SK-N-SH (cell line): ENCODE measurements around the gene NPW. TPM values are rescaled to one million over a fixed set of nuclear protein-coding genes. Genes with fewer than 3 reads are reported as not detected.

ENCODE experiments used
- CTCF ChIA-PET: fragments of 300-600, 350-600 bp; formaldehyde crosslinking; extraction: SDS; loops from one replicate; lab custom pipeline; 2021; lab: Yijun Ruan, JAX
- POLR2A ChIA-PET: fragments of 350-600 bp; sonication (Branson Sonifier 250); formaldehyde crosslinking; extraction: SDS; loops from one replicate; lab custom pipeline; 2020; ENCODE audit warnings: antibody characterized with exemption, inconsistent platforms; lab: Yijun Ruan, JAX
- DNase-seq: peaks from one replicate; pipeline ENCODE4 v3.0.0; 2012
- H2AFZ ChIP-seq: fragments of 200-600 bp; sonication (generic); 2 replicates; pipeline ENCODE4 v1.8.1; 2016; ENCODE audit warnings: antibody characterized with exemption, mild to moderate bottlenecking, low read depth
- H3F3A ChIP-seq: fragments of 200-600 bp; sonication (generic); replicated peaks from 2 replicates; pipeline ENCODE3; 2016; ENCODE audit warnings: antibody characterized with exemption, mild to moderate bottlenecking; ENCODE audit not compliant: insufficient read depth
- H3K27ac ChIP-seq, 2 experiments: fragments of 200-500 bp in 1 of 2; fragments of 200-600 bp in 1 of 2; sonication (Bioruptor generic) in 1 of 2; sonication (generic), shearing (Covaris generic) in 1 of 2; 2 replicates each; pipeline versions ENCODE4 v1.5.1 to v1.6.1; 2014 to 2016; ENCODE audit warnings: low read depth in 2 of 2, inconsistent platforms in 1 of 2, low read length in 1 of 2, mild to moderate bottlenecking in 1 of 2, mixed read lengths in 1 of 2
- H3K27me3 ChIP-seq: fragments of 200-600 bp; sonication (generic), shearing (Covaris generic); 2 replicates; pipeline ENCODE4 v1.6.1; 2016; ENCODE audit warnings: mixed run types; ENCODE audit not compliant: insufficient read depth
- H3K36me3 ChIP-seq, 2 experiments: fragments of 200-500 bp in 1 of 2; fragments of 200-600 bp in 1 of 2; sonication (Bioruptor generic) in 1 of 2; sonication (generic) in 1 of 2; replicated peaks in 1 of 2; 2 replicates each; pipeline versions ENCODE3 to v1.5.1; 2014 to 2016; ENCODE audit warnings: low read length in 1 of 2, mild to moderate bottlenecking in 1 of 2; ENCODE audit not compliant: insufficient read depth in 2 of 2, control insufficient read depth in 1 of 2
- H3K4me1 ChIP-seq, 2 experiments: fragments of 200-500 bp in 1 of 2; fragments of 200-600 bp in 1 of 2; sonication (Bioruptor generic) in 1 of 2; sonication (generic), shearing (Covaris generic) in 1 of 2; 2 replicates each; pipeline versions ENCODE4 v1.5.1 to v1.6.1; 2014 to 2016; ENCODE audit warnings: low read depth in 1 of 2, low read length in 1 of 2, mixed run types in 1 of 2; ENCODE audit not compliant: insufficient read depth in 2 of 2, control insufficient read depth in 1 of 2
- H3K4me2 ChIP-seq: fragments of 200-600 bp; sonication (generic), shearing (Covaris generic); 2 replicates; pipeline ENCODE4 v1.6.1; 2017; ENCODE audit warnings: mixed run types
- H3K4me3 ChIP-seq, 2 experiments: fragments of 200-500 bp in 1 of 2; fragments of 200-600 bp in 1 of 2; sonication (Bioruptor generic) in 1 of 2; sonication (generic), shearing (Covaris generic) in 1 of 2; 2 replicates each; pipeline versions ENCODE4 v1.5.1 to v1.8.1; 2014 to 2016; ENCODE audit warnings: low read depth in 2 of 2, inconsistent platforms in 1 of 2, low read length in 1 of 2, mild to moderate bottlenecking in 1 of 2, mixed read lengths in 1 of 2, moderate library complexity in 1 of 2
- H3K79me2 ChIP-seq: fragments of 200-600 bp; sonication (generic); 2 replicates; pipeline ENCODE4 v1.8.1; 2017; ENCODE audit warnings: mild to moderate bottlenecking; ENCODE audit not compliant: insufficient read depth
- H3K9ac ChIP-seq: fragments of 200-600 bp; sonication (generic); 2 replicates; pipeline ENCODE4 v1.6.1; 2017; ENCODE audit warnings: mixed run types
- H3K9me2 ChIP-seq: fragments of 200-600 bp; sonication (generic); 2 replicates; pipeline ENCODE4 v1.6.1; 2017; ENCODE audit warnings: mixed run types
- H3K9me3 ChIP-seq: fragments of 200-600 bp; sonication (generic); 2 replicates; pipeline ENCODE4 v1.6.1; 2017; ENCODE audit warnings: mixed run types, mild to moderate bottlenecking, moderate library complexity
- H4K20me1 ChIP-seq: fragments of 200-600 bp; sonication (generic); 2 replicates; pipeline ENCODE4 v1.6.1; 2017; ENCODE audit warnings: mild to moderate bottlenecking, mixed run types; ENCODE audit not compliant: insufficient read depth
- CHD2 ChIP-seq: fragments of 150-350 bp; IDR thresholded peaks from 2 replicates; pipeline ENCODE4 v1.6.1; 2018; ENCODE audit warnings: low read length; ENCODE audit not compliant: partially characterized antibody
- ELF1 ChIP-seq: IDR thresholded peaks from 2 replicates; pipeline ENCODE4 v1.4.0; 2012
- EP300 ChIP-seq, 2 experiments: IDR thresholded peaks; 2 replicates each; pipeline versions ENCODE4 v1.4.0 to v1.6.1; 2012; ENCODE audit warnings: borderline replicate concordance in 1 of 2, low read depth in 1 of 2, low read length in 1 of 2
- FOXM1 ChIP-seq: IDR thresholded peaks from 2 replicates; pipeline ENCODE4 v1.4.0; 2012; ENCODE audit warnings: low read depth, mild to moderate bottlenecking
- GABPA ChIP-seq: IDR thresholded peaks from 2 replicates; pipeline ENCODE4 v1.4.0; 2012; ENCODE audit warnings: low read depth, mild to moderate bottlenecking
- GATA2 ChIP-seq: sonication (generic); formaldehyde crosslinking; IDR thresholded peaks from 2 replicates; pipeline ENCODE4 v1.5.0; 2020; ENCODE audit warnings: mild to moderate bottlenecking, missing genetic modification reagents
- MXI1 ChIP-seq: IDR thresholded peaks from 2 replicates; pipeline ENCODE4 v1.6.1; 2012; ENCODE audit warnings: mild to moderate bottlenecking, low read depth, low read length, improper control_type of control experiment
- NFIC ChIP-seq: IDR thresholded peaks from 2 replicates; pipeline ENCODE4 v1.4.0; 2012; ENCODE audit warnings: borderline replicate concordance
- NRF1 ChIP-seq: IDR thresholded peaks from 2 replicates; pipeline ENCODE4 v1.6.1; 2012; ENCODE audit warnings: low read depth, mild to moderate bottlenecking, low read length
- POLR2AphosphoS5 ChIP-seq: IDR thresholded peaks from 2 replicates; pipeline ENCODE4 v1.6.1; 2012; ENCODE audit warnings: low read depth, low read length
- RCOR1 ChIP-seq: fragments of 150-350 bp; IDR thresholded peaks from 2 replicates; pipeline ENCODE4 v1.6.1; 2017; ENCODE audit warnings: antibody characterized with exemption, low read length
- RXRA ChIP-seq: IDR thresholded peaks from 2 replicates; pipeline ENCODE4 v1.4.0; 2012; ENCODE audit warnings: low read depth, mild to moderate bottlenecking, borderline replicate concordance
- SIN3A ChIP-seq: IDR thresholded peaks from 2 replicates; pipeline ENCODE4 v1.6.1; 2012; ENCODE audit warnings: low read depth, mild to moderate bottlenecking, low read length, moderate library complexity, borderline replicate concordance
- SMC3 ChIP-seq: IDR thresholded peaks from 2 replicates; pipeline ENCODE4 v1.6.1; 2012; ENCODE audit warnings: low read depth, low read length, improper control_type of control experiment
- TAF1 ChIP-seq: IDR thresholded peaks from 2 replicates; pipeline ENCODE4 v1.6.1; 2012; ENCODE audit warnings: low read depth, mild to moderate bottlenecking, low read length, moderate library complexity, borderline replicate concordance
- TCF12 ChIP-seq: IDR thresholded peaks from 2 replicates; pipeline ENCODE4 v1.4.0; 2012
- TEAD4 ChIP-seq: IDR thresholded peaks from 2 replicates; pipeline ENCODE4 v1.4.0; 2012; ENCODE audit warnings: mild to moderate bottlenecking, borderline replicate concordance; ENCODE audit not compliant: insufficient read depth
- YY1 ChIP-seq: IDR thresholded peaks from 2 replicates; pipeline ENCODE4 v1.4.0; 2012; ENCODE audit warnings: low read depth, mild to moderate bottlenecking
- WGBS: methylation state at CpG from one replicate; pipeline ENCODE4 v1.1.6; 2017; ENCODE audit warnings: low lambda C conversion rate; 5-methylcytosine and 5-hydroxymethylcytosine counted together
- polyA plus RNA-seq, 3 experiments: library from polyadenylated mRNA; depleted of rRNA; stranded (reverse); fragments of >200 nt; gene quantifications; 2 replicates each; pipeline ENCODE4 v1.2.3, GENCODE V29; 2012
- TF ChIP-seq, protein P1 (sequence below): IDR thresholded peaks from 2 replicates; pipeline ENCODE4 v1.6.1; 2012; ENCODE audit warnings: mild to moderate bottlenecking, low read depth, low read length, moderate library complexity
- TF ChIP-seq, protein P2 (sequence below): fragments of 200-600 bp; sonication (generic); IDR thresholded peaks from 2 replicates; pipeline ENCODE4 v1.6.1; 2017; ENCODE audit warnings: antibody characterized with exemption, mild to moderate bottlenecking, moderate library complexity
- TF ChIP-seq, protein P3 (sequence below): fragments of 150-350 bp; IDR thresholded peaks from 2 replicates; pipeline ENCODE4 v1.6.1; 2017; ENCODE audit warnings: antibody characterized with exemption, low read length, low read depth, borderline replicate concordance
- TF ChIP-seq, protein P4 (sequence below): IDR thresholded peaks from 2 replicates; pipeline ENCODE4 v1.4.0; 2012; ENCODE audit warnings: low read depth, borderline replicate concordance
- TF ChIP-seq, protein P5 (sequence below): IDR thresholded peaks from 2 replicates; pipeline ENCODE4; 2012
- TF ChIP-seq, protein P6 (sequence below): fragments of 150-350 bp; IDR thresholded peaks from 2 replicates; pipeline ENCODE4 v1.6.1; 2016; ENCODE audit warnings: mild to moderate bottlenecking, low read depth, low read length

NPW gene
- polyA plus RNA-seq, 1 of the 3 experiments (the other 2 are of a cell fraction): 1.1 TPM

DNA sequence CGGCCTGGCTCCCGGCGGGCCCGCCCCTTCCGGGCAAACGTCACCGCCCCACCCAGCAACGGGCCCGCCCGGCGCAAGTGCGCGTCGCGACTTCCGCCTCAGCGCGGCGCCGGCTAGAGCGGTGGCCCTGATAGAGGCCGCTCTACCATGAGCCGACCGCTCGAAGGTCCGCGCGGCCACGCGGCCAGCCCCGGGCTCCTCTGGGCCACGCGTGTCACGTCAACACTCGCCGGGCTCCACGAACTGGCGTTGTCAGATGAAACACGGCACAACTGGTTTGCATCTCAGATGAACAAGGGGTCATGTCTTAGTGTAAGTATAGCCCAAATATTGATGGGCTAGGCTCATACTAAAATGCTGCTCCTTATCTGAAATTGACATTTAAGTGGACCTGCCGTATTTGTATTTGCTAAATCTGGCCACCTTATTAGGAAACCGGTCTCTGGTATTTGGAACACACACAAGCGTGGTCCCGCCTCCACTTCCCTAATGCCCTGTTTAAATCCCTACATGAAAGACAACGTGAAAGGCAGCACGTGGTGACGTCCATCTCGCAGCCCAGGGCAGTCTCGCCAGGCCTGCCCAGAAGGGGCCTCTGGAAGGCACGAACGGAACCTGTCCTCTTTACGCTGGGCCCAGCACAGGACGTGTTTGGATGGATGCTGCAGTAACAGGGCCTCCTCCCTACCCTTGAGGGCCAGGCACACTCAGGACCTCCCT is 9.6 kb upstream of the NPW start, which contains the start of gene ZNF598:
TSS of gene ZNF598 (minus strand) at position 31 of the 720 bp plus-strand sequence.
- peak within 1 kb of the TSS; percentile 95 for H3K9ac ChIP-seq
- peaks cover 56% of the 10 kb centered on the region for H3K79me2 ChIP-seq
- TF ChIP-seq, protein P1, sequence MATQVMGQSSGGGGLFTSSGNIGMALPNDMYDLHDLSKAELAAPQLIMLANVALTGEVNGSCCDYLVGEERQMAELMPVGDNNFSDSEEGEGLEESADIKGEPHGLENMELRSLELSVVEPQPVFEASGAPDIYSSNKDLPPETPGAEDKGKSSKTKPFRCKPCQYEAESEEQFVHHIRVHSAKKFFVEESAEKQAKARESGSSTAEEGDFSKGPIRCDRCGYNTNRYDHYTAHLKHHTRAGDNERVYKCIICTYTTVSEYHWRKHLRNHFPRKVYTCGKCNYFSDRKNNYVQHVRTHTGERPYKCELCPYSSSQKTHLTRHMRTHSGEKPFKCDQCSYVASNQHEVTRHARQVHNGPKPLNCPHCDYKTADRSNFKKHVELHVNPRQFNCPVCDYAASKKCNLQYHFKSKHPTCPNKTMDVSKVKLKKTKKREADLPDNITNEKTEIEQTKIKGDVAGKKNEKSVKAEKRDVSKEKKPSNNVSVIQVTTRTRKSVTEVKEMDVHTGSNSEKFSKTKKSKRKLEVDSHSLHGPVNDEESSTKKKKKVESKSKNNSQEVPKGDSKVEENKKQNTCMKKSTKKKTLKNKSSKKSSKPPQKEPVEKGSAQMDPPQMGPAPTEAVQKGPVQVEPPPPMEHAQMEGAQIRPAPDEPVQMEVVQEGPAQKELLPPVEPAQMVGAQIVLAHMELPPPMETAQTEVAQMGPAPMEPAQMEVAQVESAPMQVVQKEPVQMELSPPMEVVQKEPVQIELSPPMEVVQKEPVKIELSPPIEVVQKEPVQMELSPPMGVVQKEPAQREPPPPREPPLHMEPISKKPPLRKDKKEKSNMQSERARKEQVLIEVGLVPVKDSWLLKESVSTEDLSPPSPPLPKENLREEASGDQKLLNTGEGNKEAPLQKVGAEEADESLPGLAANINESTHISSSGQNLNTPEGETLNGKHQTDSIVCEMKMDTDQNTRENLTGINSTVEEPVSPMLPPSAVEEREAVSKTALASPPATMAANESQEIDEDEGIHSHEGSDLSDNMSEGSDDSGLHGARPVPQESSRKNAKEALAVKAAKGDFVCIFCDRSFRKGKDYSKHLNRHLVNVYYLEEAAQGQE: peak; percentile 31; the same call in 1 of the 2 replicates
- TF ChIP-seq TCF12 (no peak), SIN3A (peak; percentile 59; the same call in 1 of the 2 replicates), NRF1 (no peak), TAF1 (peak; percentile 80), POLR2AphosphoS5 (peak; percentile 72), GABPA (peak; percentile 89), ELF1 (peak; percentile 74), TEAD4 (no peak), YY1 (no peak), RXRA (no peak), FOXM1 (no peak), EP300 (IDR thresholded peaks at IDR 0.05; ENCODE audit: borderline replicate concordance in 1 of 2, low read depth in 1 of 2, low read length in 1 of 2) (no peak), CHD2 (peak; percentile 53), MXI1 (peak; percentile 89), NFIC (no peak), RCOR1 (no peak), SMC3 (no peak), GATA2 (CRISPR knock-in tag) (no peak)
- TF ChIP-seq, protein P2, sequence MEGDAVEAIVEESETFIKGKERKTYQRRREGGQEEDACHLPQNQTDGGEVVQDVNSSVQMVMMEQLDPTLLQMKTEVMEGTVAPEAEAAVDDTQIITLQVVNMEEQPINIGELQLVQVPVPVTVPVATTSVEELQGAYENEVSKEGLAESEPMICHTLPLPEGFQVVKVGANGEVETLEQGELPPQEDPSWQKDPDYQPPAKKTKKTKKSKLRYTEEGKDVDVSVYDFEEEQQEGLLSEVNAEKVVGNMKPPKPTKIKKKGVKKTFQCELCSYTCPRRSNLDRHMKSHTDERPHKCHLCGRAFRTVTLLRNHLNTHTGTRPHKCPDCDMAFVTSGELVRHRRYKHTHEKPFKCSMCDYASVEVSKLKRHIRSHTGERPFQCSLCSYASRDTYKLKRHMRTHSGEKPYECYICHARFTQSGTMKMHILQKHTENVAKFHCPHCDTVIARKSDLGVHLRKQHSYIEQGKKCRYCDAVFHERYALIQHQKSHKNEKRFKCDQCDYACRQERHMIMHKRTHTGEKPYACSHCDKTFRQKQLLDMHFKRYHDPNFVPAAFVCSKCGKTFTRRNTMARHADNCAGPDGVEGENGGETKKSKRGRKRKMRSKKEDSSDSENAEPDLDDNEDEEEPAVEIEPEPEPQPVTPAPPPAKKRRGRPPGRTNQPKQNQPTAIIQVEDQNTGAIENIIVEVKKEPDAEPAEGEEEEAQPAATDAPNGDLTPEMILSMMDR: no peak
- TF ChIP-seq, protein P3, sequence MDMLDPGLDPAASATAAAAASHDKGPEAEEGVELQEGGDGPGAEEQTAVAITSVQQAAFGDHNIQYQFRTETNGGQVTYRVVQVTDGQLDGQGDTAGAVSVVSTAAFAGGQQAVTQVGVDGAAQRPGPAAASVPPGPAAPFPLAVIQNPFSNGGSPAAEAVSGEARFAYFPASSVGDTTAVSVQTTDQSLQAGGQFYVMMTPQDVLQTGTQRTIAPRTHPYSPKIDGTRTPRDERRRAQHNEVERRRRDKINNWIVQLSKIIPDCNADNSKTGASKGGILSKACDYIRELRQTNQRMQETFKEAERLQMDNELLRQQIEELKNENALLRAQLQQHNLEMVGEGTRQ: no peak
- TF ChIP-seq, protein P4, sequence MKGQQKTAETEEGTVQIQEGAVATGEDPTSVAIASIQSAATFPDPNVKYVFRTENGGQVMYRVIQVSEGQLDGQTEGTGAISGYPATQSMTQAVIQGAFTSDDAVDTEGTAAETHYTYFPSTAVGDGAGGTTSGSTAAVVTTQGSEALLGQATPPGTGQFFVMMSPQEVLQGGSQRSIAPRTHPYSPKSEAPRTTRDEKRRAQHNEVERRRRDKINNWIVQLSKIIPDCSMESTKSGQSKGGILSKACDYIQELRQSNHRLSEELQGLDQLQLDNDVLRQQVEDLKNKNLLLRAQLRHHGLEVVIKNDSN: no peak
- TF ChIP-seq, protein P5, sequence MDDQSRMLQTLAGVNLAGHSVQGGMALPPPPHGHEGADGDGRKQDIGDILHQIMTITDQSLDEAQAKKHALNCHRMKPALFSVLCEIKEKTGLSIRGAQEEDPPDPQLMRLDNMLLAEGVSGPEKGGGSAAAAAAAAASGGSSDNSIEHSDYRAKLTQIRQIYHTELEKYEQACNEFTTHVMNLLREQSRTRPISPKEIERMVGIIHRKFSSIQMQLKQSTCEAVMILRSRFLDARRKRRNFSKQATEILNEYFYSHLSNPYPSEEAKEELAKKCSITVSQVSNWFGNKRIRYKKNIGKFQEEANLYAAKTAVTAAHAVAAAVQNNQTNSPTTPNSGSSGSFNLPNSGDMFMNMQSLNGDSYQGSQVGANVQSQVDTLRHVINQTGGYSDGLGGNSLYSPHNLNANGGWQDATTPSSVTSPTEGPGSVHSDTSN: no peak
- TF ChIP-seq, protein P6, sequence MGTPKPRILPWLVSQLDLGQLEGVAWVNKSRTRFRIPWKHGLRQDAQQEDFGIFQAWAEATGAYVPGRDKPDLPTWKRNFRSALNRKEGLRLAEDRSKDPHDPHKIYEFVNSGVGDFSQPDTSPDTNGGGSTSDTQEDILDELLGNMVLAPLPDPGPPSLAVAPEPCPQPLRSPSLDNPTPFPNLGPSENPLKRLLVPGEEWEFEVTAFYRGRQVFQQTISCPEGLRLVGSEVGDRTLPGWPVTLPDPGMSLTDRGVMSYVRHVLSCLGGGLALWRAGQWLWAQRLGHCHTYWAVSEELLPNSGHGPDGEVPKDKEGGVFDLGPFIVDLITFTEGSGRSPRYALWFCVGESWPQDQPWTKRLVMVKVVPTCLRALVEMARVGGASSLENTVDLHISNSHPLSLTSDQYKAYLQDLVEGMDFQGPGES: no peak

More for the DNA sequence above, 9.6 kb upstream of the NPW start, which contains the start of gene ZNF598:
- Histone ChIP-seq H2AFZ (peak within 1 kb of the TSS; percentile 77; the same call in 1 of the 2 replicates), H3K9me2 (no peaks in the 10 kb centered on the region), H3K4me2 (peak within 1 kb of the TSS; percentile 97), H3K36me3 (peaks cover 0 to 6% of the 10 kb centered on the region in 2 experiments), H3K4me3 (peak within 1 kb of the TSS; percentile 90 to 91), H3K27me3 (no peaks in the 10 kb centered on the region), H3K4me1 (peaks cover 18 to 46% of the 10 kb centered on the region in 2 experiments; a peak in 3 of 4 replicates), H3K9me3 (no peaks in the 10 kb centered on the region), H3K27ac (peak within 1 kb of the TSS; percentile 81 to 87), H4K20me1 (peaks cover 42% of the 10 kb centered on the region), H3F3A (peaks cover 9% of the 10 kb centered on the region)
- peak; percentile 98 for DNase-seq
- 9% methylated on average over 13 of the region's 52 CpGs for WGBS
- CTCF ChIA-PET: interaction anchor here (1.1 kb wide), 1 partner anchor 12 kb away, joined by 3 read pairs; no protein-coding TSS in a partner anchor
- POLR2A ChIA-PET: no interaction called here
